IMR-90 (cell line): ENCODE measurements around the gene SLF2. TPM values are rescaled to one million over a fixed set of nuclear protein-coding genes. Genes with fewer than 3 reads are reported as not detected.
"Not testable (repeated sequence)": the region's sequence is repeated elsewhere in the genome, so short reads cannot be mapped to it uniquely, and the experiment has no call there.

Experiments used
- ATAC-seq: fragments of 200-7000 bp; cut with Tn5 transposase; 2 replicates; pipeline ENCODE4 v1.9.1; 2020; ENCODE audit warnings: low read depth, mild to moderate bottlenecking, moderate library complexity
- BruUV-seq: library from RNA; stranded (reverse); fragments of 400-500 nt; replicated peaks from 2 replicates; lab custom pipeline; 2021; lab: Mats Ljungman, UMichigan
- CTCF ChIA-PET: fragments of 300-600 bp; formaldehyde crosslinking; extraction: SDS; loops from one replicate; lab custom pipeline; 2021; ENCODE audit warnings: antibody characterized with exemption; lab: Yijun Ruan, JAX
- POLR2A ChIA-PET: fragments of 300-600 bp; sonication (Branson Sonifier 250); formaldehyde crosslinking; loops from one replicate; lab custom pipeline; 2022; ENCODE audit warnings: antibody characterized with exemption; ENCODE audit not compliant: unreplicated experiment; lab: Charles Lee
- DNase-seq: peaks from one replicate; pipeline ENCODE4 v3.0.0; 2013
- H2AFZ ChIP-seq: replicated peaks from 2 replicates; pipeline ENCODE3; 2013; ENCODE audit warnings: low read length, mild to moderate bottlenecking; ENCODE audit not compliant: poor library complexity
- H2AK5ac ChIP-seq: 2 replicates; pipeline ENCODE4 v1.6.1; 2013; ENCODE audit warnings: low read depth, low read length, inconsistent platforms
- H2AK9ac ChIP-seq: replicated peaks from 2 replicates; pipeline ENCODE3; 2013; ENCODE audit warnings: mild to moderate bottlenecking, low read depth, low read length, moderate library complexity; ENCODE audit not compliant: poor library complexity
- H2BK120ac ChIP-seq: 2 replicates; pipeline ENCODE4 v1.6.1; 2013; ENCODE audit warnings: low read depth, low read length, inconsistent platforms
- H2BK15ac ChIP-seq: 3 replicates; pipeline ENCODE4 v1.6.1; 2013; ENCODE audit warnings: low read depth, low read length, inconsistent platforms
- H2BK20ac ChIP-seq: 2 replicates; pipeline ENCODE4 v1.6.1; 2013; ENCODE audit warnings: low read depth, mild to moderate bottlenecking, inconsistent platforms, low read length, moderate library complexity
- H2BK5ac ChIP-seq: 2 replicates; pipeline ENCODE4 v1.6.1; 2013; ENCODE audit warnings: mild to moderate bottlenecking, low read depth, low read length, inconsistent platforms; ENCODE audit not compliant: poor library complexity, severe bottlenecking
- H3K14ac ChIP-seq: replicated peaks from 2 replicates; pipeline ENCODE4 v1.6.1; 2013; ENCODE audit warnings: low read depth, low read length, inconsistent platforms
- H3K18ac ChIP-seq: 2 replicates; pipeline ENCODE4 v1.6.1; 2013; ENCODE audit warnings: low read depth, low read length, control low read depth
- H3K23ac ChIP-seq: 2 replicates; pipeline ENCODE4 v1.6.1; 2013; ENCODE audit warnings: low read depth, low read length, inconsistent platforms
- H3K27ac ChIP-seq: 2 replicates; pipeline ENCODE4 v1.5.1; 2013; ENCODE audit warnings: mild to moderate bottlenecking, control low read depth, low read length; ENCODE audit not compliant: insufficient read depth
- H3K27me3 ChIP-seq: 2 replicates; pipeline ENCODE4 v1.6.1; 2013; ENCODE audit warnings: low read length; ENCODE audit not compliant: control insufficient read depth, insufficient read depth
- H3K36me3 ChIP-seq: 2 replicates; pipeline ENCODE4 v1.6.1; 2013; ENCODE audit warnings: low read length, mixed read lengths; ENCODE audit not compliant: control insufficient read depth, insufficient read depth
- H3K4ac ChIP-seq: 2 replicates; pipeline ENCODE4 v1.6.1; 2013; ENCODE audit warnings: low read depth, low read length, inconsistent platforms
- H3K4me1 ChIP-seq: 2 replicates; pipeline ENCODE4 v1.6.1; 2013; ENCODE audit warnings: low read length, mixed read lengths; ENCODE audit not compliant: control insufficient read depth, insufficient read depth
- H3K4me2 ChIP-seq: 2 replicates; pipeline ENCODE4 v1.6.1; 2013; ENCODE audit warnings: low read depth, mild to moderate bottlenecking, control low read depth, low read length, moderate library complexity
- H3K4me3 ChIP-seq: 2 replicates; pipeline ENCODE4 v1.5.1; 2013; ENCODE audit warnings: low read depth, mild to moderate bottlenecking, control low read depth, low read length, moderate library complexity; ENCODE audit not compliant: insufficient read depth
- H3K56ac ChIP-seq: 2 replicates; pipeline ENCODE4 v1.6.1; 2013; ENCODE audit warnings: low read length, inconsistent platforms; ENCODE audit not compliant: insufficient read depth; ENCODE audit errors: extremely low read depth
- H3K79me1 ChIP-seq, 2 experiments: 2 replicates each; pipeline ENCODE4 v1.6.1; 2013; ENCODE audit warnings: low read length in 2 of 2, inconsistent platforms in 1 of 2, low read depth in 1 of 2
- H3K9ac ChIP-seq: 2 replicates; pipeline ENCODE4 v1.6.1; 2013; ENCODE audit warnings: low read depth, low read length, control low read depth
- H3K9me1 ChIP-seq: 2 replicates; pipeline ENCODE4 v1.6.1; 2013; ENCODE audit warnings: low read length, inconsistent platforms; ENCODE audit not compliant: insufficient read depth
- H3K9me3 ChIP-seq: 2 replicates; pipeline ENCODE4 v1.6.1; 2013; ENCODE audit warnings: low read length; ENCODE audit not compliant: control insufficient read depth, insufficient read depth
- H4K20me1 ChIP-seq: 2 replicates; pipeline ENCODE4 v1.6.1; 2013; ENCODE audit warnings: low read length, inconsistent platforms; ENCODE audit not compliant: insufficient read depth
- H4K5ac ChIP-seq: 2 replicates; pipeline ENCODE4 v1.6.1; 2013; ENCODE audit warnings: mild to moderate bottlenecking, low read depth, low read length, control low read depth
- H4K8ac ChIP-seq, 2 experiments: 2 replicates each; pipeline ENCODE4 v1.6.1; 2013; ENCODE audit warnings: low read depth in 2 of 2, low read length in 2 of 2, control low read depth in 1 of 2, inconsistent platforms in 1 of 2
- H4K91ac ChIP-seq: 2 replicates; pipeline ENCODE4 v1.6.1; 2013; ENCODE audit warnings: low read depth, low read length, inconsistent platforms; ENCODE audit not compliant: insufficient read depth
- POLR2A ChIP-seq: IDR thresholded peaks from 2 replicates; pipeline ENCODE4 v1.6.1; 2012; ENCODE audit warnings: mild to moderate bottlenecking, low read depth, low read length
- WGBS, 2 experiments: methylation state at CpG; one replicate each; pipeline versions ENCODE4 v1.1.5 to v1.1.7; 2013; ENCODE audit warnings: missing lambda C conversion rate in 2 of 2; ENCODE audit not compliant: insufficient read length in 1 of 2; ENCODE audit errors: extremely low coverage in 2 of 2; 5-methylcytosine and 5-hydroxymethylcytosine counted together
- dilution Hi-C: fragments of 300-500 bp; cut with HindIII; formaldehyde crosslinking; loops from one replicate; pipeline ENCODE4 v1.14.3; 2018; ENCODE audit warnings: low sequenced_read_pairs; ENCODE audit not compliant: unreplicated experiment
- in situ Hi-C: fragments of 300-500 bp; cut with MboI; formaldehyde crosslinking; loops from 3 replicates; pipeline ENCODE4 v1.14.3; 2019; ENCODE audit warnings: low sequenced_read_pairs, inconsistent platforms, mixed read lengths
- intact Hi-C: fragments of 100-400 bp; cut with micrococcal nuclease; formaldehyde crosslinking; loops from 2 replicates; pipeline ENCODE4 v1.10.0; 2022
- polyA plus RNA-seq, 3 experiments: library from polyadenylated mRNA; depleted of rRNA; stranded (reverse); fragments of >200 nt; gene quantifications; 2 replicates each; pipeline ENCODE4 v1.2.3, GENCODE V29; 2012; ENCODE audit warnings: low replicate concordance in 1 of 3
- total RNA-seq: library from RNA; depleted of rRNA; stranded (reverse); fragments of >200 nt; gene quantifications from 2 replicates; pipeline ENCODE4 v1.2.3, GENCODE V29; 2012
- TF ChIP-seq, protein P1 (sequence below): conservative IDR thresholded peaks from 2 replicates; pipeline ENCODE4 v1.5.1; 2012; ENCODE audit warnings: mild to moderate bottlenecking, low read depth, low read length, improper control_type of control experiment

Gene SLF2
- total and polyA plus RNA-seq, 2 of the 4 experiments (the other 2 are of a cell fraction), result 8.5 to 21.7 TPM

DNA sequence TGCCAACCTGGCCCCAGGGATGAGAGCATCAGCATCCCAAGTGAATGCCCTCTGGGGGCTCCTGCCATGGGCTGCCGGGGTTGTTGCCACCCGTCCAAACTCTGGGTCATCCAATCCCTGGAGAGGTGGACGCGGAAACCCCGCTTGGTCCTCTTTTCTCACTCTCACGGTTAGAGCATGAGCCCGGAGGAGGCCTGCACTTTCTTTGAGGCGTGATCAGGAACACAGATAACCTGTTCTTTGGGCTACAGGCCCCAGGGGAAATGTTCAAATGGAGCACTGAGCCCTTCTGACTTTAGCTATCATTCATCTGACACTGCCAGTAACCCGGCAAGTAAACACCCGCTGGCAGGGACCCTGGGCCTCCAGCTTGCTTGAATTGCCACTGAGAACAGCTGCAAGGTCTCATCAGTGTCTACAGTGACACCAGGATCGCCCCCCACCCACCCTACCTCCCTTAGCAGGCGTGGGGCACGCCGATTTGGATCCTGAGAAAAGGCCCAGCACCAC lies 29.4 kb upstream of the SLF2 start (continued):
- TF ChIP-seq, protein P1, sequence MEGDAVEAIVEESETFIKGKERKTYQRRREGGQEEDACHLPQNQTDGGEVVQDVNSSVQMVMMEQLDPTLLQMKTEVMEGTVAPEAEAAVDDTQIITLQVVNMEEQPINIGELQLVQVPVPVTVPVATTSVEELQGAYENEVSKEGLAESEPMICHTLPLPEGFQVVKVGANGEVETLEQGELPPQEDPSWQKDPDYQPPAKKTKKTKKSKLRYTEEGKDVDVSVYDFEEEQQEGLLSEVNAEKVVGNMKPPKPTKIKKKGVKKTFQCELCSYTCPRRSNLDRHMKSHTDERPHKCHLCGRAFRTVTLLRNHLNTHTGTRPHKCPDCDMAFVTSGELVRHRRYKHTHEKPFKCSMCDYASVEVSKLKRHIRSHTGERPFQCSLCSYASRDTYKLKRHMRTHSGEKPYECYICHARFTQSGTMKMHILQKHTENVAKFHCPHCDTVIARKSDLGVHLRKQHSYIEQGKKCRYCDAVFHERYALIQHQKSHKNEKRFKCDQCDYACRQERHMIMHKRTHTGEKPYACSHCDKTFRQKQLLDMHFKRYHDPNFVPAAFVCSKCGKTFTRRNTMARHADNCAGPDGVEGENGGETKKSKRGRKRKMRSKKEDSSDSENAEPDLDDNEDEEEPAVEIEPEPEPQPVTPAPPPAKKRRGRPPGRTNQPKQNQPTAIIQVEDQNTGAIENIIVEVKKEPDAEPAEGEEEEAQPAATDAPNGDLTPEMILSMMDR, result no peak
- TF ChIP-seq POLR2A, result no peak

DNA sequence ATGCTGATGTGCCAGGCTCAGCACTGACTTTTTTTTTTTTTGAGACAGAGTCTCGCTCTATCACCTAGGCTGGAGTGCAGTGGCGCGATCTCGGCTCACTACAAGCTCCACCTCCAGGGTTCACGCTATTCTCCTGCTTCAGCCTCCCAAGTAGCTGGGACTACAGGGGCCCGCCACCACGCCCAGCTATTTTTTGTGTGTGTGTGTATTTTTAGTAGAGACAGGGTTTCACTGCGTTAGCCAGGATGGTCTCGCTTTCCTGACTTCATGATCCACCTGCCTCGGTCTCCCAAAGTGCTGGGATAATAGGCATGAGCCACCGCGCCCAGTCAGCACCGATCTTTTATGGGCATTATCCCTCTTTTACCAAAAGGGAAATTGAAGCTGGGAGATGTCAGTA lies 27.2 kb upstream of the SLF2 start:
- H4K20me1 ChIP-seq, H2BK15ac ChIP-seq, H4K8ac ChIP-seq, POLR2A ChIA-PET, H3K4ac ChIP-seq, H3K27me3 ChIP-seq, H3K18ac ChIP-seq, dilution Hi-C loops, H4K91ac ChIP-seq, ATAC-seq, H2BK20ac ChIP-seq, H2BK120ac ChIP-seq, H2BK5ac ChIP-seq, H2AK5ac ChIP-seq, H3K36me3 ChIP-seq, DNase-seq, H3K4me2 ChIP-seq, H3K9me3 ChIP-seq, BruUV-seq, H3K4me3 ChIP-seq, H3K23ac ChIP-seq, intact Hi-C loops, H2AFZ ChIP-seq, H2AK9ac ChIP-seq, H3K14ac ChIP-seq, H3K27ac ChIP-seq, H3K56ac ChIP-seq, H3K9ac ChIP-seq, CTCF ChIA-PET, H3K79me1 ChIP-seq, H4K5ac ChIP-seq: not testable (repeated sequence)
- in situ Hi-C loops, result loop anchor here (25.0 kb wide), 1 partner anchor 548 kb away; the partner anchor contains the start of genes PKD2L1 and SCD
- peaks cover 38% of the 10 kb centered on the region for H3K4me1 ChIP-seq
- H3K9me1 ChIP-seq, result peaks cover 15% of the 10 kb centered on the region
- WGBS, 2 experiments, result no CpG with 5 or more reads among the region's 13 CpGs
